Measurements from ENCODE around the gene CACNB1. TPM values are rescaled to one million over a fixed set of nuclear protein-coding genes. Genes with fewer than 3 reads are reported as not detected.

CACNB1 gene
- total RNA-seq, 1 donor, result 4.8 TPM

GRCh38 chr17:39225959-39226683 is 28.7 kb upstream of the CACNB1 start:
- peak in 1 of 3 donors; percentile 59 for DNase-seq (ENCODE audit: low read depth in 2 of 3, low spot score in 2 of 3)

- DNase-seq (ENCODE audit: low read depth in 2 of 3, low spot score in 2 of 3), result no peak
Observed at GRCh38 chr17:39225308-39225958, 28.0 kb upstream of the CACNB1 start, which contains the start of gene STAC2. Gene STAC2 (minus strand): TSS chr17:39225945. CDS start chr17:39225502, 443 bp downstream.

- DNase-seq (ENCODE audit: low read depth in 2 of 3, low spot score in 2 of 3), result no peak
Observed at GRCh38 chr17:39224778-39225307, 27.4 kb upstream of the CACNB1 start.

- no peak for DNase-seq (ENCODE audit: low read depth in 2 of 3, low spot score in 2 of 3)
Observed at GRCh38 chr17:39223907-39224777, 26.7 kb upstream of the CACNB1 start.

- no peak for DNase-seq (ENCODE audit: low read depth in 2 of 3, low spot score in 2 of 3)
Observed at GRCh38 chr17:39222866-39223834, 25.7 kb upstream of the CACNB1 start.

- no peak for DNase-seq (ENCODE audit: low read depth in 2 of 3, low spot score in 2 of 3)
Observed at GRCh38 chr17:39222151-39222550, 24.7 kb upstream of the CACNB1 start.

- DNase-seq (ENCODE audit: low read depth in 2 of 3, low spot score in 2 of 3), result no peak
Observed at GRCh38 chr17:39221572-39221971, 24.1 kb upstream of the CACNB1 start.

GRCh38 chr17:39219647-39220154 is 22.2 kb upstream of the CACNB1 start:
- no peak for DNase-seq (ENCODE audit: low read depth in 2 of 3, low spot score in 2 of 3)

GRCh38 chr17:39218906-39219305 is 21.4 kb upstream of the CACNB1 start:
- no peak for DNase-seq (ENCODE audit: low read depth in 2 of 3, low spot score in 2 of 3)

- no peak for DNase-seq (ENCODE audit: low read depth in 2 of 3, low spot score in 2 of 3)
Observed at GRCh38 chr17:39217734-39218369, 20.4 kb upstream of the CACNB1 start.

- DNase-seq (ENCODE audit: low read depth in 2 of 3, low spot score in 2 of 3), result no peak
Observed at GRCh38 chr17:39213852-39214251, 16.4 kb upstream of the CACNB1 start.

GRCh38 chr17:39212841-39213480 is 15.5 kb upstream of the CACNB1 start:
- no peak for DNase-seq (ENCODE audit: low read depth in 2 of 3, low spot score in 2 of 3)

GRCh38 chr17:39212195-39212810 is 14.8 kb upstream of the CACNB1 start:
- DNase-seq (ENCODE audit: low read depth in 2 of 3, low spot score in 2 of 3), result no peak

GRCh38 chr17:39210093-39210434 is 12.6 kb upstream of the CACNB1 start:
- no peak for DNase-seq (ENCODE audit: low read depth in 2 of 3, low spot score in 2 of 3)

GRCh38 chr17:39209317-39210092 is 12.0 kb upstream of the CACNB1 start:
- DNase-seq (ENCODE audit: low read depth in 2 of 3, low spot score in 2 of 3), result peak in 2 of 3 donors; percentile 79 to 86

GRCh38 chr17:39208893-39209292 is 11.4 kb upstream of the CACNB1 start:
- DNase-seq (ENCODE audit: low read depth in 2 of 3, low spot score in 2 of 3), result no peak

GRCh38 chr17:39208136-39208535 is 10.7 kb upstream of the CACNB1 start:
- DNase-seq (ENCODE audit: low read depth in 2 of 3, low spot score in 2 of 3), result no peak

- no peak for DNase-seq (ENCODE audit: low read depth in 2 of 3, low spot score in 2 of 3)
Observed at GRCh38 chr17:39205112-39205526, 7.7 kb upstream of the CACNB1 start.
